NT2/D1 (cell line): ENCODE measurements around the gene DUSP22.

ENCODE experiments used
- SUZ12 ChIP-seq: IDR thresholded peaks from 2 replicates; pipeline ENCODE4 v1.6.1; 2011; ENCODE audit not compliant: insufficient read length, insufficient read depth; ENCODE audit errors: extremely low read depth
- YY1 ChIP-seq: IDR thresholded peaks from 2 replicates; pipeline ENCODE4 v1.6.1; 2011; ENCODE audit not compliant: insufficient read length, insufficient read depth
- ZNF274 ChIP-seq: IDR thresholded peaks from 2 replicates; pipeline ENCODE4 v1.6.1; 2011; ENCODE audit warnings: mild to moderate bottlenecking, low read depth, low read length

DNA sequence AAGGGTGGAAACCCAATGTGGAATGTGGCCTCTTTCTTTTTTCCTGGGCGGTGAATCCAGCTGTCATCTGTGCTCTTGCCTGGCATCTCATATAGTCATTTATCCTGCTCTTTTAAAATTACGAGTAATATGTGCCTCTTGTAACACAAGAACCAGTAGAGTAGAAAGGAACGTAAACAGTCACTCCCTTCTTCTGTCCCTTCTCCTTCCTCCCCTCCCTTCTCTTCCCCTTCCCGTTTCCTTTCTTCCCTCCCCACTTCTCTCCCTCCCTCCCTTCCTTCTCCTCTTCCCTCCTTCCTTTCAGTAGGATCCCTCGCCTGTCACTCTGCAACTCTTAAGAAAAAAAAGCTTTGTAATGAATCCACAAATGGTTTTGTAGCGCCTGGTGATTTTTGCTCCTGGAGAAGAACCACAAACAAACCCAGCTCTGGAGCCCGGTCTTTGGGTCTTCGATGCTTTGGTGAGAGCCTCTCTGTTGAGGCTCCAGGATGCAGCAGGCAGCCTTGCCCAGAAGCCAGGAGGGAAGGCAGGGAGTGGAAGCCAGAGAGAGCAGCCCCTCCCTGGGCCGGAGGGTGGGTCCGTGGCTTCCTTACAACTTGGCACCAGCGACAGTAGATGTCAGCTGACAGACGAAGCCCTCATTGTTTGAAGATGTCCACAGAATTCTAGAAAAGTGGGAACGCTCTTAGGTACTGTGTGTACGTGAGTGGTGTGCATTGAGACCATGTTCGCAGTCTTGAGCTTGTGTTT lies 15.0 kb downstream of the DUSP22 start:
- TF ChIP-seq YY1 (no peak), SUZ12 (no peak), ZNF274 (no peak)
